Ovary (tissue), 9 donors: ENCODE measurements around the gene KRT83. TPM values are rescaled to one million over a fixed set of nuclear protein-coding genes. Genes with fewer than 3 reads are reported as not detected.

Source experiments
- DNase-seq, 5 donors: peaks; one replicate each; pipeline ENCODE4 v3.0.0-alpha.2; 2019 to 2020
- H3K27ac ChIP-seq, 2 donors: fragments of 200-600 bp; one replicate each; pipeline versions ENCODE4 v1.5.1 to v1.8.0; 2019 to 2022
- H3K27me3 ChIP-seq: fragments of 200-600 bp; one replicate; pipeline ENCODE4 v1.8.0; 2022
- H3K36me3 ChIP-seq: fragments of 200-600 bp; sonication (generic); one replicate; pipeline ENCODE4 v1.5.1; 2019
- H3K4me1 ChIP-seq: one replicate; pipeline ENCODE4 v1.8.1; 2013; ENCODE audit warnings: mild to moderate bottlenecking, moderate library complexity; ENCODE audit not compliant: insufficient read depth
- H3K4me3 ChIP-seq: fragments of 200-600 bp; sonication (generic); one replicate; pipeline ENCODE4 v1.5.1; 2017
- H3K9me3 ChIP-seq, 2 donors: fragments of 200-600 bp in 1 of 2; sonication (generic) in 1 of 2; one replicate each; pipeline versions ENCODE4 v1.5.1 to v1.8.1; 2013 to 2019; ENCODE audit warnings: mild to moderate bottlenecking in 1 of 2, moderate library complexity in 1 of 2
- CTCF ChIP-seq, 3 donors: fragments of 450-650 bp in 2 of 3; fragments of 200-600 bp in 1 of 3; IDR thresholded peaks; one replicate each; pipeline versions ENCODE4 v1.5.1 to v1.8.0; 2016 to 2022; ENCODE audit warnings: antibody characterized with exemption in 3 of 3, mild to moderate bottlenecking in 1 of 3
- EP300 ChIP-seq: sonication (generic); formaldehyde crosslinking; IDR thresholded peaks from one replicate; pipeline ENCODE4 v1.6.1; 2017; ENCODE audit warnings: antibody characterized with exemption
- POLR2A ChIP-seq: fragments of 450-650 bp; IDR thresholded peaks from one replicate; pipeline ENCODE4 v1.6.1; 2017; ENCODE audit warnings: antibody characterized with exemption, mild to moderate bottlenecking, moderate library complexity
- WGBS, 3 donors: extraction: QIAGEN DNeasy Blood & Tissue Kit in 1 of 3; methylation state at CpG; one replicate each; pipeline versions ENCODE4 v1.1.5 to v1.1.7; 2013 to 2017; 5-methylcytosine and 5-hydroxymethylcytosine counted together
- intact Hi-C, 4 donors: fragments of 100-400 bp; cut with DNase I; formaldehyde crosslinking; loops; one replicate each; pipeline versions ENCODE4 v1.11.0 to v1.15.1; 2022 to 2023
- polyA plus RNA-seq, 2 donors: library from polyadenylated mRNA; stranded (reverse); fragments of 200-250 nt in 1 of 2; fragments of 350-450 nt in 1 of 2; fragmentation: Illumina TruSeq in 1 of 2; extraction: RNeasy Lipid Tissue Mini Kit (QIAGEN cat#74804) in 1 of 2; gene quantifications; one replicate each; pipeline ENCODE4 v1.2.3, GENCODE V29; 2013 to 2014
- total RNA-seq, 7 donors: library from RNA; depleted of rRNA in 2 of 7; stranded (reverse); fragments of >200 nt in 2 of 7; fragmentation: NEBNext Ultra II Directional in 3 of 7; extraction: Animal tissue kit (Norgen Biotek cat#: 25700) in 3 of 7; gene quantifications; one replicate each; pipeline versions ENCODE4 v1.1.0 to v1.2.4, GENCODE V29; 2016 to 2023
- donor health status: DM: no; HTN: no; CAD: no; lungs with moderate emphysema.
- donor health status: DM: no; HTN: no; CAD: no.
- donor health status: Bipolar disorder and iron deficiency.
- donor health status: DM: yes; HTN: yes; CAD: no.
- donor health status: DM: no; HTN: no; CAD: no.
- donor health status: DM: yes; HTN: yes; CAD: no.

KRT83 gene
- total and polyA plus RNA-seq, 9 donors: not detected

- TF ChIP-seq EP300: no peak
- TF ChIP-seq CTCF (IDR thresholded peaks at IDR 0.05): no peak
- Histone ChIP-seq H3K4me1 (no peaks in the 10 kb centered on the region), H3K36me3 (no peaks in the 10 kb centered on the region), H3K27ac (no peak overlapping the region), H3K27me3 (no peaks in the 10 kb centered on the region), H3K9me3 (peaks cover 0 to 5% of the 10 kb centered on the region in 2 donors), H3K4me3 (no peak overlapping the region)
- DNase-seq: no peak
- 73 to 81% (median 73%) methylated on average over 10 of the region's 10 CpGs for WGBS, 3 donors
- intact Hi-C loops: no loop called here
Measured at GRCh38 chr12:52338241-52338960, 17.2 kb upstream of the KRT83 start.

GRCh38 chr12:52337054-52337453 is 15.9 kb upstream of the KRT83 start:
- WGBS, 3 donors: 59 to 67% (median 66%) methylated on average over 1 of the region's 1 CpG
- no peak overlapping the region for H3K4me3 ChIP-seq
- H3K27ac ChIP-seq: no peak overlapping the region
- DNase-seq: no peak
- no peaks in the 10 kb centered on the region for H3K27me3 ChIP-seq
- no peaks in the 10 kb centered on the region for H3K36me3 ChIP-seq
- intact Hi-C loops: no loop called here
- no peak for TF ChIP-seq CTCF (IDR thresholded peaks at IDR 0.05)
- TF ChIP-seq EP300: no peak
- no peak for TF ChIP-seq POLR2A
- no peaks in the 10 kb centered on the region for H3K4me1 ChIP-seq
- H3K9me3 ChIP-seq: peaks cover 0 to 5% of the 10 kb centered on the region in 2 donors

GRCh38 chr12:52336641-52337040 is 15.4 kb upstream of the KRT83 start:
- H3K9me3 ChIP-seq: peaks cover 0 to 5% of the 10 kb centered on the region in 2 donors
- intact Hi-C loops: no loop called here
- H3K36me3 ChIP-seq: no peaks in the 10 kb centered on the region
- H3K27me3 ChIP-seq: no peaks in the 10 kb centered on the region
- TF ChIP-seq POLR2A: no peak
- no peak for TF ChIP-seq CTCF (IDR thresholded peaks at IDR 0.05)
- TF ChIP-seq EP300: no peak
- 77 to 87% (median 80%) methylated on average over 2 of the region's 2 CpGs for WGBS, 3 donors
- no peak for DNase-seq
- H3K27ac ChIP-seq: no peak overlapping the region
- H3K4me1 ChIP-seq: no peaks in the 10 kb centered on the region
- H3K4me3 ChIP-seq: no peak overlapping the region

- peaks cover 0 to 5% of the 10 kb centered on the region in 2 donors for H3K9me3 ChIP-seq
- H3K36me3 ChIP-seq: no peaks in the 10 kb centered on the region
- DNase-seq: no peak
- no peaks in the 10 kb centered on the region for H3K27me3 ChIP-seq
- 76 to 83% (median 80%) methylated on average over 4 of the region's 4 CpGs for WGBS, 3 donors
- H3K27ac ChIP-seq: no peak overlapping the region
- intact Hi-C loops: no loop called here
- H3K4me3 ChIP-seq: no peak overlapping the region
- TF ChIP-seq CTCF (IDR thresholded peaks at IDR 0.05) (no peak), EP300 (no peak), POLR2A (no peak)
- no peaks in the 10 kb centered on the region for H3K4me1 ChIP-seq
Measured at GRCh38 chr12:52335598-52336262, 14.5 kb upstream of the KRT83 start.
